Liver (tissue), 9 donors: ENCODE measurements around the gene FPR3. TPM values are rescaled to one million over a fixed set of nuclear protein-coding genes. Genes with fewer than 3 reads are reported as not detected.

Experiments used
- DNase-seq: peaks from one replicate; pipeline ENCODE4 v3.0.0-alpha.2; 2017; ENCODE audit warnings: low spot score
- H3K27ac ChIP-seq, 2 donors: one replicate each; pipeline ENCODE4 v1.7.0; 2013; ENCODE audit warnings: inconsistent platforms in 2 of 2, low read length in 2 of 2, control low read depth in 1 of 2, low read depth in 1 of 2, mild to moderate bottlenecking in 1 of 2
- H3K27me3 ChIP-seq, 4 donors: one replicate each; pipeline versions ENCODE4 v1.6.1 to v1.7.0; 2013; ENCODE audit warnings: low read length in 3 of 4, inconsistent platforms in 1 of 4, mild to moderate bottlenecking in 1 of 4, moderate library complexity in 1 of 4; ENCODE audit not compliant: control insufficient read depth in 4 of 4, insufficient read depth in 4 of 4
- H3K36me3 ChIP-seq, 4 donors: one replicate each; pipeline versions ENCODE4 v1.6.1 to v1.7.0; 2013; ENCODE audit warnings: low read length in 3 of 4, mild to moderate bottlenecking in 3 of 4, low read depth in 1 of 4, moderate library complexity in 1 of 4; ENCODE audit not compliant: control insufficient read depth in 4 of 4, insufficient read depth in 3 of 4
- H3K4me1 ChIP-seq, 4 donors: one replicate each; pipeline versions ENCODE4 v1.6.1 to v1.7.0; 2013; ENCODE audit warnings: low read length in 3 of 4, mild to moderate bottlenecking in 3 of 4, moderate library complexity in 1 of 4; ENCODE audit not compliant: control insufficient read depth in 4 of 4, insufficient read depth in 4 of 4
- H3K4me3 ChIP-seq, 3 donors: one replicate each; pipeline versions ENCODE4 v1.6.1 to v1.7.0; 2013; ENCODE audit warnings: low read length in 3 of 3, control low read depth in 1 of 3, low read depth in 1 of 3, mild to moderate bottlenecking in 1 of 3
- H3K9ac ChIP-seq, 2 donors: one replicate each; pipeline ENCODE4 v1.7.0; 2013; ENCODE audit warnings: low read length in 2 of 2, mild to moderate bottlenecking in 2 of 2, moderate library complexity in 2 of 2, control low read depth in 1 of 2, low read depth in 1 of 2
- H3K9me3 ChIP-seq, 4 donors: one replicate each; pipeline versions ENCODE4 v1.6.1 to v1.7.0; 2013; ENCODE audit warnings: low read length in 3 of 4; ENCODE audit not compliant: control insufficient read depth in 4 of 4
- EGR1 ChIP-seq, 2 donors: IDR thresholded peaks; 2 replicates each; pipeline ENCODE4 v1.6.1; 2016 to 2018; ENCODE audit warnings: antibody characterized with exemption in 2 of 2, low read depth in 2 of 2
- FOXA1 ChIP-seq: IDR thresholded peaks from 2 replicates; pipeline ENCODE4 v1.6.1; 2016; ENCODE audit warnings: antibody characterized with exemption
- FOXA2 ChIP-seq: IDR thresholded peaks from 2 replicates; pipeline ENCODE4 v1.6.1; 2016; ENCODE audit warnings: antibody characterized with exemption
- GABPA ChIP-seq, 2 donors: IDR thresholded peaks in 1 of 2; conservative IDR thresholded peaks in 1 of 2; 2 replicates each; pipeline ENCODE4 v1.6.1; 2016; ENCODE audit warnings: antibody characterized with exemption in 2 of 2, mild to moderate bottlenecking in 1 of 2, moderate library complexity in 1 of 2
- HNF4A ChIP-seq, 2 donors: conservative IDR thresholded peaks; 2 replicates each; pipeline ENCODE4 v1.6.1; 2016; ENCODE audit warnings: antibody characterized with exemption in 2 of 2, mild to moderate bottlenecking in 2 of 2
- HNF4G ChIP-seq: IDR thresholded peaks from 2 replicates; pipeline ENCODE4 v1.6.1; 2016; ENCODE audit warnings: antibody characterized with exemption
- JUND ChIP-seq, 2 donors: IDR thresholded peaks; 2 replicates each; pipeline ENCODE4 v1.6.1; 2016; ENCODE audit warnings: antibody characterized with exemption in 2 of 2
- NR2F2 ChIP-seq: IDR thresholded peaks from 2 replicates; pipeline ENCODE4 v1.6.1; 2016; ENCODE audit warnings: antibody characterized with exemption
- RAD21 ChIP-seq, 2 donors: IDR thresholded peaks; 2 replicates each; pipeline ENCODE4 v1.6.1; 2016; ENCODE audit warnings: antibody characterized with exemption in 2 of 2, mild to moderate bottlenecking in 2 of 2
- RXRA ChIP-seq, 2 donors: IDR thresholded peaks; 2 replicates each; pipeline ENCODE4 v1.6.1; 2017 to 2018; ENCODE audit warnings: antibody characterized with exemption in 2 of 2, mild to moderate bottlenecking in 1 of 2
- SP1 ChIP-seq: IDR thresholded peaks from 2 replicates; pipeline ENCODE4 v1.6.1; 2018; ENCODE audit warnings: antibody characterized with exemption, mild to moderate bottlenecking
- TAF1 ChIP-seq: conservative IDR thresholded peaks from 2 replicates; pipeline ENCODE4 v1.6.1; 2016; ENCODE audit warnings: antibody characterized with exemption, mild to moderate bottlenecking
- YY1 ChIP-seq: IDR thresholded peaks from 2 replicates; pipeline ENCODE4 v1.6.1; 2016; ENCODE audit warnings: antibody characterized with exemption, mild to moderate bottlenecking
- WGBS: extraction: QIAGEN DNeasy Blood & Tissue Kit; methylation state at CpG from one replicate; pipeline ENCODE4 v1.1.7; 2013; 5-methylcytosine and 5-hydroxymethylcytosine counted together
- polyA plus RNA-seq, 2 donors: library from polyadenylated mRNA; stranded (reverse) in 1 of 2; unstranded in 1 of 2; fragments of 200-250 nt in 1 of 2; fragments of >200 nt in 1 of 2; fragmentation: Nextera tagmentation in 1 of 2; extraction: Ambion mirVana in 1 of 2; gene quantifications; one replicate each; pipeline versions ENCODE4 v1.2.1 to v1.2.3, GENCODE V29; 2013 to 2015
- total RNA-seq, 2 donors: library from RNA; depleted of rRNA; stranded (reverse); fragments of >200 nt; gene quantifications; one replicate each; pipeline ENCODE4 v1.2.3, GENCODE V29; 2014
- TF ChIP-seq, protein P1 (sequence below): IDR thresholded peaks from 2 replicates; pipeline ENCODE4 v1.6.1; 2016; ENCODE audit warnings: antibody characterized with exemption
- TF ChIP-seq, protein P2 (sequence below): fragments of 150-350 bp; IDR thresholded peaks from 2 replicates; pipeline ENCODE4 v1.5.1; 2017; ENCODE audit warnings: improper control_type of control experiment, low read depth, low read length; ENCODE audit not compliant: missing input control
- TF ChIP-seq, protein P3 (sequence below): IDR thresholded peaks from 2 replicates; pipeline ENCODE4 v1.6.1; 2016; ENCODE audit warnings: antibody characterized with exemption, mild to moderate bottlenecking
- TF ChIP-seq, protein P4 (sequence below): IDR thresholded peaks from 2 replicates; pipeline ENCODE4 v1.6.1; 2016; ENCODE audit warnings: antibody characterized with exemption
- TF ChIP-seq, protein P5 (sequence below): IDR thresholded peaks from 2 replicates; pipeline ENCODE4 v1.6.1; 2016; ENCODE audit warnings: antibody characterized with exemption
- donor health status: healthy.
- donor health status: healthy.
- donor health status: healthy.
- donor health status: healthy.
- donor health status: healthy.

The FPR3 gene
- total and polyA plus RNA-seq, 4 donors: 1.0 to 7.8 (median 4.1) TPM

DNA sequence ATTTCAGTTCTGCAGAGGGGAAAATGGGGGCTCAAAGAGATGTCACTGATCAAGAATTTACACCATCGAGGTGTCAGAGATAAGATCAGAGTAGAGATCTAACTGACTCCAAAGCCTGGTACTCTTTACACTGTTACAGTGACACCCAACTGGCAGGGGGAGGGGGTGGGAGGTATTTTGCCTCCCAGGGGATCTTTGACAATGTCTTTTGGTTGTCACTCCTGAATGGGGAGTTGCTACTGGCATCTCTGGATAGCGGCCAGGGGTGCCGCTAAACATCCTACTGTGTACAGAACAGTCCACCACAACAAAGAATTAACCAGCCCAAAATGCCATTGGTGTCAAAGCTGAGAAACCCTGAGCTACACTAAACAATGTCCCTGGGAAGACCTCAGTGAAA, 3.1 kb downstream of the FPR3 start:
- H3K36me3 ChIP-seq: no peaks in the 10 kb centered on the region
- peaks cover 0 to 16% (median 5%) of the 10 kb centered on the region in 4 donors for H3K9me3 ChIP-seq
- no peak overlapping the region for H3K9ac ChIP-seq
- WGBS: 32% methylated on average over 3 of the region's 3 CpGs
- DNase-seq: no peak
- H3K4me3 ChIP-seq: no peak overlapping the region
- TF ChIP-seq, protein P1, sequence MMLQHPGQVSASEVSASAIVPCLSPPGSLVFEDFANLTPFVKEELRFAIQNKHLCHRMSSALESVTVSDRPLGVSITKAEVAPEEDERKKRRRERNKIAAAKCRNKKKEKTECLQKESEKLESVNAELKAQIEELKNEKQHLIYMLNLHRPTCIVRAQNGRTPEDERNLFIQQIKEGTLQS: no peak
- no peak for TF ChIP-seq RAD21 (IDR thresholded peaks at IDR 0.05)
- TF ChIP-seq, protein P2, sequence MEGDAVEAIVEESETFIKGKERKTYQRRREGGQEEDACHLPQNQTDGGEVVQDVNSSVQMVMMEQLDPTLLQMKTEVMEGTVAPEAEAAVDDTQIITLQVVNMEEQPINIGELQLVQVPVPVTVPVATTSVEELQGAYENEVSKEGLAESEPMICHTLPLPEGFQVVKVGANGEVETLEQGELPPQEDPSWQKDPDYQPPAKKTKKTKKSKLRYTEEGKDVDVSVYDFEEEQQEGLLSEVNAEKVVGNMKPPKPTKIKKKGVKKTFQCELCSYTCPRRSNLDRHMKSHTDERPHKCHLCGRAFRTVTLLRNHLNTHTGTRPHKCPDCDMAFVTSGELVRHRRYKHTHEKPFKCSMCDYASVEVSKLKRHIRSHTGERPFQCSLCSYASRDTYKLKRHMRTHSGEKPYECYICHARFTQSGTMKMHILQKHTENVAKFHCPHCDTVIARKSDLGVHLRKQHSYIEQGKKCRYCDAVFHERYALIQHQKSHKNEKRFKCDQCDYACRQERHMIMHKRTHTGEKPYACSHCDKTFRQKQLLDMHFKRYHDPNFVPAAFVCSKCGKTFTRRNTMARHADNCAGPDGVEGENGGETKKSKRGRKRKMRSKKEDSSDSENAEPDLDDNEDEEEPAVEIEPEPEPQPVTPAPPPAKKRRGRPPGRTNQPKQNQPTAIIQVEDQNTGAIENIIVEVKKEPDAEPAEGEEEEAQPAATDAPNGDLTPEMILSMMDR: no peak
- TF ChIP-seq EGR1 (IDR thresholded peaks at IDR 0.05; ENCODE audit: low read depth in 2 of 2): no peak
- TF ChIP-seq GABPA (IDR thresholded peaks at IDR 0.05 in 1 of 2, conservative IDR thresholded peaks at IDR 0.05 in 1 of 2): no peak
- no peak for TF ChIP-seq HNF4G
- peak overlapping the region; percentile 63 to 74 for H3K27ac ChIP-seq
- H3K4me1 ChIP-seq: peaks cover 0 to 7% (median 1%) of the 10 kb centered on the region in 4 donors
- no peaks in the 10 kb centered on the region for H3K27me3 ChIP-seq

DNA sequence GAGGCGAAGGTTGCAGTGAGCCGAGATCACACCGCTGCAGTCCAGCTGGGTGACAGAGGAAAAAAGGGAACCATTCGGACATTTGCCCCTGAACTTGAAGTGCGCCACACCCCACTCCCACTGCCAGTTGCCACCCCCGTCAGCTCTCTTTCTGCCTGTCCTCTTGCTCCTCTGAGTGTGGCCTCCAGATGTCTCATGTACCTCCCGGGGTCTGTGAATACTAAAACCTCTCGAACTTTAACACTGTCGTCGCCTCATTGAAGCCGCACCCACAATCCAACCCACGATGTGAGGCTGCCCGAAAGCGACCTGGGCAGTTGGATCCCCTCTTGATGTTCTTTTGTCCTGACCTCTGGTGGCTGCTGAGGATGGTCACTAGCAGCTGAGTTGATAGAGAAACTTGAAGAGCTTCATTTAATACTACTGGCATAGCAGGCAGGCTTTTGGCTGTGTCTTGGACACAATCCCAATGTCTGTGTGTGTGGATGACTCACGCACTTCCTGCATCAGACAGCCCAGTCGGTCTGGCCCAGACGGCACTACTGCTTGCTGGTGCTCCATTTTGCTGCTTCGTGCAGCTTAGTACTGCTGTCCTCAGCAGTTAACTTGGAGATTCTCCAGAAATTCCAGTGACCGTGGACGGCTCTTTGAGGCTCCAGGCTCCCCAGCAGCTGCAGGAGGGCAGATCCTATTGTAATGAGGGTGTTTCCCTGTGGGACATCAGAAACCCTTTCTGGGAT, 4.2 kb downstream of the FPR3 start:
- DNase-seq: no peak
- 70% methylated on average over 20 of the region's 20 CpGs for WGBS
- H3K9ac ChIP-seq: peak overlapping the region in 1 of 2 donors; percentile 33

More for the DNA sequence above, 4.2 kb downstream of the FPR3 start:
- Histone ChIP-seq H3K36me3 (no peaks in the 10 kb centered on the region), H3K4me3 (no peak overlapping the region), H3K27me3 (no peaks in the 10 kb centered on the region), H3K4me1 (peaks cover 0 to 7% (median 1%) of the 10 kb centered on the region in 4 donors), H3K27ac (peak overlapping the region; percentile 63 to 81), H3K9me3 (peaks cover 3 to 19% (median 5%) of the 10 kb centered on the region in 4 donors)
- TF ChIP-seq HNF4A (conservative IDR thresholded peaks at IDR 0.05): no peak
- TF ChIP-seq, protein P1: no peak
- peak in 1 of 2 donors; percentile 8 for TF ChIP-seq RXRA (IDR thresholded peaks at IDR 0.05)
- peak in 1 of 2 donors; percentile 33 for TF ChIP-seq RAD21 (IDR thresholded peaks at IDR 0.05)
- peak; percentile 73 for TF ChIP-seq YY1
- peak; percentile 71 for TF ChIP-seq NR2F2
- no peak for TF ChIP-seq TAF1
- TF ChIP-seq, protein P3, sequence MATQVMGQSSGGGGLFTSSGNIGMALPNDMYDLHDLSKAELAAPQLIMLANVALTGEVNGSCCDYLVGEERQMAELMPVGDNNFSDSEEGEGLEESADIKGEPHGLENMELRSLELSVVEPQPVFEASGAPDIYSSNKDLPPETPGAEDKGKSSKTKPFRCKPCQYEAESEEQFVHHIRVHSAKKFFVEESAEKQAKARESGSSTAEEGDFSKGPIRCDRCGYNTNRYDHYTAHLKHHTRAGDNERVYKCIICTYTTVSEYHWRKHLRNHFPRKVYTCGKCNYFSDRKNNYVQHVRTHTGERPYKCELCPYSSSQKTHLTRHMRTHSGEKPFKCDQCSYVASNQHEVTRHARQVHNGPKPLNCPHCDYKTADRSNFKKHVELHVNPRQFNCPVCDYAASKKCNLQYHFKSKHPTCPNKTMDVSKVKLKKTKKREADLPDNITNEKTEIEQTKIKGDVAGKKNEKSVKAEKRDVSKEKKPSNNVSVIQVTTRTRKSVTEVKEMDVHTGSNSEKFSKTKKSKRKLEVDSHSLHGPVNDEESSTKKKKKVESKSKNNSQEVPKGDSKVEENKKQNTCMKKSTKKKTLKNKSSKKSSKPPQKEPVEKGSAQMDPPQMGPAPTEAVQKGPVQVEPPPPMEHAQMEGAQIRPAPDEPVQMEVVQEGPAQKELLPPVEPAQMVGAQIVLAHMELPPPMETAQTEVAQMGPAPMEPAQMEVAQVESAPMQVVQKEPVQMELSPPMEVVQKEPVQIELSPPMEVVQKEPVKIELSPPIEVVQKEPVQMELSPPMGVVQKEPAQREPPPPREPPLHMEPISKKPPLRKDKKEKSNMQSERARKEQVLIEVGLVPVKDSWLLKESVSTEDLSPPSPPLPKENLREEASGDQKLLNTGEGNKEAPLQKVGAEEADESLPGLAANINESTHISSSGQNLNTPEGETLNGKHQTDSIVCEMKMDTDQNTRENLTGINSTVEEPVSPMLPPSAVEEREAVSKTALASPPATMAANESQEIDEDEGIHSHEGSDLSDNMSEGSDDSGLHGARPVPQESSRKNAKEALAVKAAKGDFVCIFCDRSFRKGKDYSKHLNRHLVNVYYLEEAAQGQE: no peak
- peak; percentile 94 to 96 for TF ChIP-seq JUND (IDR thresholded peaks at IDR 0.05)
- no peak for TF ChIP-seq GABPA (IDR thresholded peaks at IDR 0.05 in 1 of 2, conservative IDR thresholded peaks at IDR 0.05 in 1 of 2)
- TF ChIP-seq, protein P4, sequence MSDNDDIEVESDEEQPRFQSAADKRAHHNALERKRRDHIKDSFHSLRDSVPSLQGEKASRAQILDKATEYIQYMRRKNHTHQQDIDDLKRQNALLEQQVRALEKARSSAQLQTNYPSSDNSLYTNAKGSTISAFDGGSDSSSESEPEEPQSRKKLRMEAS: no peak
- TF ChIP-seq, protein P5, sequence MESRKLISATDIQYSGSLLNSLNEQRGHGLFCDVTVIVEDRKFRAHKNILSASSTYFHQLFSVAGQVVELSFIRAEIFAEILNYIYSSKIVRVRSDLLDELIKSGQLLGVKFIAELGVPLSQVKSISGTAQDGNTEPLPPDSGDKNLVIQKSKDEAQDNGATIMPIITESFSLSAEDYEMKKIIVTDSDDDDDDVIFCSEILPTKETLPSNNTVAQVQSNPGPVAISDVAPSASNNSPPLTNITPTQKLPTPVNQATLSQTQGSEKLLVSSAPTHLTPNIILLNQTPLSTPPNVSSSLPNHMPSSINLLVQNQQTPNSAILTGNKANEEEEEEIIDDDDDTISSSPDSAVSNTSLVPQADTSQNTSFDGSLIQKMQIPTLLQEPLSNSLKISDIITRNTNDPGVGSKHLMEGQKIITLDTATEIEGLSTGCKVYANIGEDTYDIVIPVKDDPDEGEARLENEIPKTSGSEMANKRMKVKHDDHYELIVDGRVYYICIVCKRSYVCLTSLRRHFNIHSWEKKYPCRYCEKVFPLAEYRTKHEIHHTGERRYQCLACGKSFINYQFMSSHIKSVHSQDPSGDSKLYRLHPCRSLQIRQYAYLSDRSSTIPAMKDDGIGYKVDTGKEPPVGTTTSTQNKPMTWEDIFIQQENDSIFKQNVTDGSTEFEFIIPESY: no peak
- TF ChIP-seq SP1: peak; percentile 58
- TF ChIP-seq FOXA1: no peak
- TF ChIP-seq, protein P2: no peak
- no peak for TF ChIP-seq HNF4G
- TF ChIP-seq EGR1 (IDR thresholded peaks at IDR 0.05; ENCODE audit: low read depth in 2 of 2): no peak
- TF ChIP-seq FOXA2: no peak
